Measurements from ENCODE around the gene KCTD10.
"Not testable (repeated sequence)": the region's sequence is repeated elsewhere in the genome, so short reads cannot be mapped to it uniquely, and the experiment has no call there.

Gene KCTD10

GRCh38 chr12:109493938-109494337, 16.8 kb upstream of the KCTD10 start:
- DNase-seq = no peak

DNA sequence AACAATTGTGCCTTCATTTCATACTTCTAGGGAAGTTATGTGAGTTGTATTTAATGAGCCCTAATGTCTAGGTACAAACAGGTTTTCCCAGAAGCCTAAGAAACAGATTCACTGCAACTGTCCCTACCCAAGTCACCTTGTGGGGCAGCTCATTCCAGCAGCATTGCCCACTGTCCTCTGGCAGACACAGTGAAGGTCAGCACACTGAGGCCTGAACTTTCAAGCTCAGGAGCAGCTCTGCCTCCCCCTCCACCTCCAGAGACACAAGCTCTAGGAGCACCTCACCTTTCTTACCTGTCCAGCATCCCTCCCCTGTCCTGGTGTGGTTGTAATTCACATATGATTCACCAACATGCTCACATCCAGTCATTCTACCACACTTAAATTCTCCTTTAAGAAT, 16.0 kb upstream of the KCTD10 start:
- DNase-seq = no peak

- DNase-seq = no peak
Observed at GRCh38 chr12:109492371-109492770, 15.3 kb upstream of the KCTD10 start.

DNA sequence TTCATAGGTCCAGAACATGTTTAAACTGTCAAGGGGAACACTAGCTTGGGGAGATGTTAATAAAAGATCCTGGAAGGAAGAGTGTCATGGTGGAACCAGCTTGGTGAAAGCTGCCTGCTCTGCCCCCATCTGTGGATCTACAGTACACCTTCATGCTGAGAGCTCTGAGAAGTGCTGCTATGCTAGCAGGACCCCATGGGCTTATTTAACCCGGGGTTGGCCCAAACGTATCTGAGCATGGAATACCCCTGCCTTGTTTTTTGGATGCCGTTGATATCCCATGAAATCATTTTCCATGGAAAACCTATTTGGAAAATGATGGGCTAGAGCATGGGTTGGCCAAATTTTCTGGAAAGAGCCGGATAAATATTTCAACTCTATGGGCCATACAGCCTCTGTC, 14.6 kb upstream of the KCTD10 start:
- no peak for DNase-seq

- DNase-seq = no peak
Observed at GRCh38 chr12:109489955-109490565, 13.0 kb upstream of the KCTD10 start.

DNA sequence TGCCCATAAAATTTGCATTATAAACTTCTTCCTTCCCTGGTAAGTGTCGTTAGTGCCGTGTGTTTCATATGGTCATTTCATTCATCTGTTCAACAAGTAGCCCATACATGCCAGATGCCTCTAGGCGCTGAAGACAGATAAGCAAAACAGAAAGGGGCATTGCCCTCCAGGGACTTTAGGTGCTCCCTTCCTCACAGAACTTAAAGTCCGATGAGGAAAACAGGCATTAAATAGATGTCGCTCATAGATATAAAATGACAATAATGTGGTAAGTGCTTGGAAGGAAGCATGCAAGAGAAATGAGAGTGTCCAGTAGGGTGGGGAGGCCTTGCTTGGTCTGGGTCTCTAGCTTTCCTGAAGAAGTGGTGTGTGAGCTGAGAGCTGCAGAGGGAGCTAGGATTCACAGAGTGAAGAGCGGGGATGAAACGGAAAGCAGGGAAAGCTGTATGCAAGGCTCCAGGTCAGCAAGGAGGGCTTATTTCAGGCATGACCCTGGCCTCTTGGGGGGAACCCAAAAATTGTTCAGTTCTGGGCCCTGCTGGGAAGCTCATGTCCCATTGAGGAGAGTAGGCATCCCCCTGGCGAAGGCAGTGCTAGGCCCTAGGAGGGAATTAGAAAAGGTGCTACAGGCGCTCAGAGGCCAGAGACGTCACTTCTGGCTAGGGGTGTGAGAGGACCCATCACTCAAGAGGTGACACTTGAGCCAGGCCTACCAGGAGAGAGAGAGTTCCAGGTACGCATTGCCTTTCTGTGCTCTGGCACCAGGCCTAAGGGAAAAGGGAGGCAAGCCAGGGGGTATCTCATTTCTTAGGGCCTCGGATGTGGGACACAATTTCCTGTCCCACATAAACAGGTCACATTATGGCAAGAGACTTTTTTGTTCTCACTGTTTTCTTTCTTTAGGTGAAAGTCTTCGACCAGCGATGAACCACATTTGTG, 12.2 kb upstream of the KCTD10 start:
- no peak for DNase-seq

GRCh38 chr12:109488051-109488665, 11.1 kb upstream of the KCTD10 start:
- no peak for DNase-seq

GRCh38 chr12:109487181-109488050, 10.3 kb upstream of the KCTD10 start:
- DNase-seq = no peak

DNA sequence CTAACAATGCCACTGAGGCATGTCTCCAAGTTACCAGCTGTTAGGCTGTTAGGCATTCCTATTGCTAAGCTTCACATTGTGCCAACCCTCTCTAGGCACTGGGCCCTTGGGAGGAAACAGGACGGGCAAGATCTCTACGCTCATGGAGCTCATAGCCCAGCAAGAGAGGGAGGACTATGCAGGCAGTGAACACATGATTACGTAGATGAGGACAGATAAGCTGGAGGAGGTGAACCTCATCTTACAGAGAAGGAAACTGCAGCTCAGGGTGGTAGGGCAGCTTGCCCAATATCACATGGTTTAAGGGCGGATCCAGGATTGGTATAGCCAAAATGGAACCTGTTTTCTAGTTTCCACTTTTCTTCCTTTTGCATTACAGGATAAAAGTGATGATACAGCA, 8.1 kb upstream of the KCTD10 start:
- no peak for DNase-seq

DNA sequence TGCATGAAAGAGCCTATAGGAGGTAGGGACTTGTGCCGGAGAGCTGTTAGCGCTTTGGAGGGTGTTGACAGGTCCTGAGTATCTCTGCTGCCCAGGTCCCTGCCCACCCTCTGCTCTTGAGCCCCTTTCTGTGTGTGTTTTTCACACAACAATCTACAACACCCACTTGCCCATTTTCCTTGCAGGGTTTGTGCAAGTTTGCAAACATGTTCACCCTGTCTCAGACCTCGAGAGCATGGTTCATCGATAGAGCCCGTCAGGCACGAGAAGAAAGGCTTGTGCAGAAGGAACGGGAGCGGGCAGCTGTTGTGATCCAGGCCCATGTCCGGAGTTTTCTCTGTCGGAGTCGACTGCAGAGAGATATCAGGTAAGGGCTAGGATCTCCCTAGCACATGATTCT, 6.2 kb upstream of the KCTD10 start:
- no peak for DNase-seq

GRCh38 chr12:109482894-109483293, 5.8 kb upstream of the KCTD10 start:
- DNase-seq = no peak

- no peak for DNase-seq
Observed at GRCh38 chr12:109482491-109482890, 5.4 kb upstream of the KCTD10 start.

DNA sequence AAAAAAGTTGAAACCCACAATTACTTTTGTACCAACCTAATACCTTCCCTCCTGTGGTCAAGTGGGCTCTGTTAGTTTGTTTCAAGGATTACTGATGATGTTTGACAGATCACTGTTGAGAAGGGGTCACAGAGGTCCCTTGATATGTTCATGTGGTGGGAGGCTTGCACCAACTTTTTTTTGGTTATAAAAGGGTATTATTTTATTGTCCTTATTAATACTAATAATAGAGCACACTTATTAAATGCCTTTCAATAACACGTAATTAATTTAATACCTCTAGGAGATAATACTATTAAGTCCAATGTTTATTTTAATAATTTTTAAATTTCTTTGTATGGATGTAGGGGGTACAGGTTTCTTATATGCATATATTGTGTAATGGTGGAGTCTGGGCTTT, 4.8 kb upstream of the KCTD10 start:
- DNase-seq = no peak

DNA sequence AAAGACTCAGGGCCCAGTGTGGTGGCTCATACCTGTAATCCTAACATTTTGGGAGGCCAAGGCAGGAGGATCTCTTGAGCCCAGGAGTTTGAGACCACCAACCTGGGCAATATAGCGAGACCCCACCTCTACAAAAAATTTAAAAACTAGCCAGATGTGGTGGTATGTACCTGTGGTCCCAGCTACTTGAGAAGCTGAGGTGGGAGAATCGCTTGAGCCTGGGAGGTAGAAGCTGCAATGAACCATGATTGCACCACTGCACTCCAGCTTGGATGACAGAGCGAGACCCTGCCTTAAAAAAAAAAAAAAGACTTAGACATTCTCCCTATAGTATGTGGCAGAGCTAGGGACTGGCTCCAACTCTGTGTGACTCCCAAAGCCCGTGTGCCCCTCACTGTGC, 3.3 kb upstream of the KCTD10 start:
- DNase-seq = no peak

- no peak for DNase-seq
Observed at GRCh38 chr12:109479761-109480160, 2.7 kb upstream of the KCTD10 start.

GRCh38 chr12:109477963-109478315, 839 bp upstream of the KCTD10 start:
- DNase-seq = no peak

GRCh38 chr12:109476807-109477184, 304 bp downstream of the KCTD10 start:
- DNase-seq = no peak

DNA sequence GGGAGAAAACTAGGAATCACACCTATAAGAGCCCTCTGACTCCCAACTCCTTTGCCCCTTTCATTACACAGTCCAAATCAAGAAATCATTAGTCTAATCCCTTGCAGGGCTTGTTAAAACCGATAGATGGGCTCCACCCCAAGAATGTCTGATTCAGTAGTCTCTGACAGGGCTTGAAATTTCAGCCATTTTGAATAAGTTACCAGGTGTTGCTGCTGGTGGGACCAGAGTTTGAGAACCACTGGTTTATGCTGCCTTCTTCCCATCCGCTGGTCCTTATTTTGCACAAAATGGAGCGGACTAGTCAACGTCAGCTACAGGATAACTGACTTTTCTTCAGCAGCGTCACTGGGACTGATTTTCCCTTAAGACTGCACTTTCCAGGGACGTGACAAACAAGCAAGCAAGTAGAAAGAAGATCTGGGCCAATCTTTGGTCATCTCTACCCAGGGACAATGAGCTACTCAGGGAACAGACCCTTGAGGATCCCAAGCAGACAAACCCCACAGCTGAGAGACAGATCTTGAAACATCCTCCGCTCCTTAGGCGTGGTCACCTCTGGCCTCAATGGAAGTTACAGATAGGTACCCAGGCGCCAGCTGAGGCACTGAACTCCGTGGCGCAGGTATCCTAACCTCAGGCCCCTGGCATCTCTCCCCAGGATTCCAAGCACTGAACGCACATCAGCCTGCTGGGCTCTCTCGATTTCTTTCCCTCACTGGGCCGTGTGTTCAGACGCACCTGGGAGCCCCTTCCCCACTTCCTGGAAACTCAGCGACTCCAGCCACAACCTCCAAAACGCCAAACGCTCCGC, 900 bp downstream of the KCTD10 start:
- DNase-seq = no peak

DNA sequence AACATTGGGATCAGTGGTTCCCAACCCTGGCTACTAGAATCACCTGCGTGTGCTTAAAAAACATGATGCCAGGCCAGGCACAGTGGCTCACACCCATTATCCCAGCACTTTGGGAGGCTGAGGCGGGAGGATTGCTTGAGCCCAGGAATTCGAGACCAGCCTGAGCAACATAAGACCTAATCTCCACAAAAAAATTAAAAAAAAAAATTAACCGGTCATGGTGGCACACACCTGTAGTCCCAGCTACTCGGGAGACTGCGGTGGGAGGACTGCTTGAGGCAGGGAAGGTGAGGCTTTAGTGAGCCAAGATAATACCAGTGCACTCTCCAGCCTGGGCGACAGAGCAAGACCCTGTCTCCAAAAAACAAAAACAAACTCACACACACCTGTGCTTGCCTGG, 2.0 kb downstream of the KCTD10 start:
- DNase-seq = no peak

DNA sequence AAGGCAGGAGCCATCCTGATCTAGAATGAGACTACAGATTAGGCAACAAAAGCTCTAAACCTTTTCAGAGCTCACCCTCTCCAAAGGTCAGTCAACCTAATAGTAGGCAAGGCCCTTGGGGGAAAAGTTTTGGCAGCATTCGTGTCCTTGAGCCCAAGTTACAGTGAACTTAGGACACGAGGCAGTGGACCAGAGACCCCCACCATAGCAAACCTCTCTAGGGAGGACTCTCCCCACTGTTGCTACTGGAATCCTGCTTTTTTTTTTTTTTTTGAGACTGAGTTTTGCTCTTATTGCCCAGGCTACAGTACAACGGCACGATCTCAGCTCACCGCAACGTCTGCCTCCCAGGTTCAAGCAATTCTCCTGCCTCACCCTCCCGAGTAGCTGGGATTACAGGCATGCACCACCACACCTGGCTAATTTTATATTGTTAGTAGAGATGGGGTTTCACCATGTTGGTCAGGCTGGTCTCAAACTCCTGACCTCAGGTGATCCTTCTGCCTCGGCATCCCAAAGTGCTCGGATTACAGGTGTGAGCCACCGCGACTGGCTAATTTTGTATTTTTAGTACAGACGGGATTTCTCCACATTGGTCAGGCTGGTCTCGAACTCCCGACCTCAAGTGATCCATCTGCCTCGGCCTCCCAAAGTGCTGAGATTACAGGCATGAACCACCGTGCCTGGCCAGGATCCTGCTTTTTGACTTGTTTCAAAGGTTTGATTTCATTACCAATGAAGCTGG, 3.4 kb downstream of the KCTD10 start:
- DNase-seq = not testable (repeated sequence)

DNA sequence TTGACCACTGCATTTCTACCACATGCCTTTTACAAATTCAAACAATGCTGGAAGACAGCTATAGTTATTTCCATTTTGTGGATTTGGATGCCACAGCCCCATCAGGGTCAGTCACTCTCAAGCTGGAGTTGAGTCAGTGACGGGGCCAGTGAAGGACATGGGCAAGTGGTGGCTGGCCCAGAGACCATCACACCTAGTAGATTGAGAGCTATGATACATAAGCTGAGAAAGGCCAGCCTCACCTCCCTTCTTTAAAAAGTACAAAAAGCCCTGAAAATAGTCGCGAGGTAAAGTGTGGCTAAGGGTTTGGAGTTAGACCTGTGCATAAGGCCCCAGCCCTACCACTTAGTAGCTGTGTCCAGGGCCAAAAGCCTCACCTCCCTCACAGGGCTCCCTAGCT, 4.1 kb downstream of the KCTD10 start:
- no peak for DNase-seq

DNA sequence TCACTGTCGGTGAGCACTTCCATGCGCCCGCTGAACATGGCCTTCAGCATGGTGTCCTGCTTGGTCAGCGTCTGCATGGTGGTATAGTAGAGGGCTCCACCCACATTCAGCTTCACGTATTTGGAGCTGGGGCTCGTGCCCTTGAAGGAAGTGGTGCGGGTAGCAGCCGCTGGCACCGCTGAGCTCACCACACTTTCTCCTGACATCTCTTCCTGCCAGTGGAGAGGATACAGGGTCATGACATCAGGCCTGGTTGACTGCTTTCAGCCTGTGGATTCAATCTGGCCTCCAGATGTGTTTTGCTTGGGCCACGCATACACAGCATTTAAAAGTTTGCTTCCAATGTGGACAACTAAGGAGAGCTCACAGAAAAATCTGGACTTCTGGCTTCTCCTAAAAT, 7.6 kb downstream of the KCTD10 start:
- DNase-seq = no peak

All from NCI-H1105 (cell line).